GM13976 (cell line): ENCODE data around the gene ZFTA.
A peak's percentile ranks its signal among the peaks of the same experiment; 100 is the strongest.
"Not testable (repeated sequence)": the region's sequence is repeated elsewhere in the genome, so short reads cannot be mapped to it uniquely, and the experiment has no call there.

ENCODE experiments used
- DNase-seq: peaks from one replicate; pipeline ENCODE4 v3.0.0; 2012; ENCODE audit warnings: low spot score
- CTCF ChIP-seq: IDR thresholded peaks from 2 replicates; pipeline ENCODE4 v1.5.1; 2012; ENCODE audit warnings: borderline replicate concordance, mild to moderate bottlenecking; ENCODE audit not compliant: insufficient read depth; ENCODE audit errors: extremely low read depth, missing control alignments, control extremely low read depth
- in situ Hi-C: fragments of 300-500 bp; cut with MboI; formaldehyde crosslinking; loops from one replicate; pipeline ENCODE4 v1.12.0; 2022; ENCODE audit warnings: low sequenced_read_pairs, mixed read lengths, inconsistent platforms; ENCODE audit not compliant: unreplicated experiment

Gene ZFTA

DNA sequence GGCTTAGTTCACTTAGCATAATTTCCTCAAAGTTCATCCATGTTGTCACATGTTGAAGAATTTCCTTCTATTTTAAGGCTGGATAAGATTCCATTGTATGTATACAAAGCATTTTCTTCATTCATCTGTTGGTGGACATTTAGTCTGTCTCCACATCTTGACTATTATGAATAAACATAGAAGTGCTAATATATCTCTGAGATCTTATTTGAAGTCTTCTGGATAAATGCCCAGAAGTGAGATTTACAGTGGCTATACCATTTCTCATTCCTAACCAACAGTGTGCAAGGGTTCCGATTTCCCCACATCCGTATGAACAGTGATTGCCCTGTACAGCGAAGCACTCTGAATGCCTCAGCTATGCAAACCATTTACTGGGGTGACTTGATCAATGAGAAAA lies 6.6 kb upstream of the ZFTA start:
- in situ Hi-C loops = no loop called here
- DNase-seq = no peak
- no peak for TF ChIP-seq CTCF

GRCh38 chr11:63771741-63772318 lies 3.3 kb upstream of the ZFTA start:
- in situ Hi-C loops, DNase-seq: not testable (repeated sequence)

DNA sequence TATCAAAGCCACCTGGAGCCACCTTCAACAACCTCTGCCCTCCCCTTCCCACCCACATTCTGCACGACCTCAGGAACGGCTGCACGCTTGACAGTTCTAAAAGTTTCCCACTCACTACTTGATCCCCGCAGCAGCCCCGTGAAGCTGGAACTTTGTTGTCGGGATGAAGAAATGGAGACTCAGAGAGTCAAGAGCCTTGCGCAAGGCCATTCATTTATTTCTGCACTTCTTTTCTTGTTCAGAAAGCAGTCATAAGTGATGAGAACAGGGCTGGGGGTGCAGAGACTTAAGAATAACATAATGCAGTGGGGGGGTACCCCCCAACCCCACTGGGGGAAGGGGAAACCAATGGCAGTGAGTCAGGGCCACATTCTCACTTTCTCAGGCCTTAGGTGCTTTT lies 2.2 kb upstream of the ZFTA start:
- in situ Hi-C loops = no loop called here
- TF ChIP-seq CTCF = no peak
- no peak for DNase-seq

GRCh38 chr11:63769714-63770455 lies 1.3 kb upstream of the ZFTA start:
- DNase-seq = no peak
- in situ Hi-C loops = no loop called here
- TF ChIP-seq CTCF = no peak

DNA sequence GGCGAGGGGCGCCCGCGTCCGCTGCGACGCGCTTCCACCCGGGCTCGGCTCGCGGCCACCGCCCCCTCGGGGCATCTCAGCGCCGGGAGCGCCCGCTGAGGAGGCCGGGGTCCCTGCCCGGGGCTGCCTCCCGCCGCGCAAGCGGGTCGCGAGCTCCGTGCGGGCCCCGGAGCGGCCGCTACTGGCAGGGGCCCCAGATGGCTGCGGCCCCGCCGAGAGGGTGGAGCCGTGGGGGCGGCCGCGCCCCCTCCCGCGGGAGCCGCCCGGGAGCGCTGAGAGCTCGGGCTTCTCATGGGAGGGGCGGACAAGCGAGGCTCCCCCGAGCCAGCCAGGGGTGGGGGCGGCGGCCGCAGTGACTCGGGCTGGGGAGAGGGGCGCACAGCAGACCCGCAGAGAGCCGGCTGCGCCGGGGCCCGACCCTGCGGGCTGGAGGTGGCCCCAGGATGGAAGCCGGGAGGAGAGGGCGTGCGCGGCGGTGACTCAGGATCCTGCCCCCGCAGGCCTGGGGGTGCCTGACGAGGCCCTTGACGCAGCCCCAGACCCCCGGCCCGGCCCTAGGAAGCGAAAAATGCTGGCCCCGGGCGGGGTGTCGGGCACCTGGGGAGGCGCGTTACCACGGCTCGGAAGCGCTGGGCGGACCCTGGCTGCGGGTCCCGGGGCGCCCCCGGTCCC lies 603 bp upstream of the ZFTA start:
- in situ Hi-C loops = no loop called here
- TF ChIP-seq CTCF = no peak
- DNase-seq = peak; percentile 77

- DNase-seq = peak; percentile 74
- no peak for TF ChIP-seq CTCF
- in situ Hi-C loops = no loop called here
Observed at GRCh38 chr11:63767565-63768236, 874 bp downstream of the ZFTA start.

GRCh38 chr11:63767267-63767564 lies 1.4 kb downstream of the ZFTA start:
- in situ Hi-C loops = no loop called here
- no peak for DNase-seq

More at GRCh38 chr11:63767267-63767564, 1.4 kb downstream of the ZFTA start:
- no peak for TF ChIP-seq CTCF
